NCI-H2171 (cell line): Measurements from ENCODE around the gene BGN.

Source experiments
- DNase-seq: peaks from one replicate; lab custom pipeline; 2025; lab: John Stamatoyannopoulos, UW

Gene BGN

GRCh38 chrX:153482376-153483015 is 12.3 kb upstream of the BGN start:
- DNase-seq, result no peak

- no peak for DNase-seq
These were observed 9.2 kb upstream of the BGN start for GRCh38 chrX:153485396-153486080.

- no peak for DNase-seq
These were observed 8.6 kb upstream of the BGN start for GRCh38 chrX:153486171-153486570.

GRCh38 chrX:153487590-153488071 is 7.1 kb upstream of the BGN start:
- DNase-seq, result no peak

- DNase-seq, result no peak
These were observed 6.4 kb upstream of the BGN start for GRCh38 chrX:153488231-153488914.

GRCh38 chrX:153490217-153490930 is 4.4 kb upstream of the BGN start:
- DNase-seq, result no peak

- DNase-seq, result no peak
These were observed 3.3 kb upstream of the BGN start for GRCh38 chrX:153491351-153491914.

- DNase-seq, result no peak
These were observed 2.9 kb upstream of the BGN start for GRCh38 chrX:153491918-153492317.

- DNase-seq, result no peak
These were observed 2.2 kb upstream of the BGN start for GRCh38 chrX:153492543-153492942.

GRCh38 chrX:153493085-153493484 is 1.7 kb upstream of the BGN start:
- no peak for DNase-seq

- no peak for DNase-seq
These were observed 719 bp upstream of the BGN start for GRCh38 chrX:153494061-153494460.

- DNase-seq, result no peak
These were observed 577 bp downstream of the BGN start for GRCh38 chrX:153495362-153495751.

GRCh38 chrX:153495903-153496589 is 1.3 kb downstream of the BGN start:
- no peak for DNase-seq

GRCh38 chrX:153496590-153496959 is 1.8 kb downstream of the BGN start:
- no peak for DNase-seq

- DNase-seq, result no peak
These were observed 3.7 kb downstream of the BGN start for GRCh38 chrX:153498453-153498852.

- DNase-seq, result no peak
These were observed 4.6 kb downstream of the BGN start for GRCh38 chrX:153499341-153499740.

- DNase-seq, result no peak
These were observed 5.1 kb downstream of the BGN start for GRCh38 chrX:153499876-153500275.

- no peak for DNase-seq
These were observed 6.0 kb downstream of the BGN start for GRCh38 chrX:153500676-153501280.

- DNase-seq, result no peak
These were observed 6.8 kb downstream of the BGN start for GRCh38 chrX:153501530-153501929.

- no peak for DNase-seq
These were observed 7.4 kb downstream of the BGN start for GRCh38 chrX:153502131-153502530.

GRCh38 chrX:153502796-153503195 is 8.0 kb downstream of the BGN start:
- DNase-seq, result no peak
